IMR-90 (cell line): ENCODE measurements around the gene C1QTNF1.

ENCODE experiments used
- CTCF ChIP-seq: conservative IDR thresholded peaks from 2 replicates; pipeline ENCODE4 v1.5.1; 2012; ENCODE audit warnings: mild to moderate bottlenecking, low read depth, low read length, improper control_type of control experiment
- MXI1 ChIP-seq: IDR thresholded peaks from 2 replicates; pipeline ENCODE4 v1.6.1; 2012; ENCODE audit warnings: low read depth, mild to moderate bottlenecking, low read length, moderate library complexity, borderline replicate concordance
- POLR2A ChIP-seq: IDR thresholded peaks from 2 replicates; pipeline ENCODE4 v1.6.1; 2012; ENCODE audit warnings: mild to moderate bottlenecking, low read depth, low read length
- RFX5 ChIP-seq: IDR thresholded peaks from 2 replicates; pipeline ENCODE4 v1.8.0; 2012; ENCODE audit warnings: low read depth, mild to moderate bottlenecking, low read length, moderate library complexity
- USF2 ChIP-seq: fragments of 150-350 bp; IDR thresholded peaks from 2 replicates; pipeline ENCODE4 v1.6.1; 2017; ENCODE audit warnings: mild to moderate bottlenecking, antibody characterized with exemption, low read length, low read depth

GRCh38 chr17:79038545-79039135 lies 14.7 kb downstream of the C1QTNF1 start:
- TF ChIP-seq MXI1 (0 out of 2 replicates have a peak, but pooled peaks have one; percentile 37), CTCF (no peak), USF2 (no peak), POLR2A (no peak), RFX5 (no peak)
